Type B pancreatic cell (in vitro differentiated cells): ENCODE data around the gene GLIS1. TPM values are rescaled to one million over a fixed set of nuclear protein-coding genes. Genes with fewer than 3 reads are reported as not detected.

Source experiments
- DNase-seq: peaks from one replicate; pipeline ENCODE4 v3.0.0; 2021; ENCODE audit warnings: mixed read lengths; ENCODE audit not compliant: unreplicated experiment; ENCODE audit errors: extremely low spot score
- H3K27ac Mint-ChIP-seq: 2 replicates; pipeline ENCODE4 v1.8.0; 2021; ENCODE audit warnings: mild to moderate bottlenecking, mixed read lengths
- H3K27me3 Mint-ChIP-seq: 2 replicates; pipeline ENCODE4 v1.8.0; 2021; ENCODE audit warnings: mixed read lengths
- H3K36me3 Mint-ChIP-seq: 2 replicates; pipeline ENCODE4 v1.8.0; 2021; ENCODE audit warnings: mixed read lengths
- H3K4me1 Mint-ChIP-seq: one replicate; pipeline ENCODE4 v1.8.0; 2021; ENCODE audit warnings: mixed read lengths; ENCODE audit not compliant: unreplicated experiment
- H3K4me3 Mint-ChIP-seq: 2 replicates; pipeline ENCODE4 v1.8.0; 2021; ENCODE audit warnings: mild to moderate bottlenecking, mixed read lengths
- H3K9me3 Mint-ChIP-seq: 2 replicates; pipeline ENCODE4 v1.8.0; 2021; ENCODE audit warnings: mixed read lengths
- CTCF ChIP-seq: fragments of 200-600 bp; sonication (generic); conservative IDR thresholded peaks from 2 replicates; pipeline ENCODE4 v1.5.0; 2021; ENCODE audit warnings: antibody characterized with exemption, mild to moderate bottlenecking
- total RNA-seq: library from RNA; stranded (reverse); gene quantifications from 2 replicates; pipeline ENCODE4 v1.2.1, GENCODE V29; 2021; ENCODE audit warnings: low replicate concordance

Gene GLIS1
- total RNA-seq, 1 donor from 2014 or later, result 2.1 TPM

DNA sequence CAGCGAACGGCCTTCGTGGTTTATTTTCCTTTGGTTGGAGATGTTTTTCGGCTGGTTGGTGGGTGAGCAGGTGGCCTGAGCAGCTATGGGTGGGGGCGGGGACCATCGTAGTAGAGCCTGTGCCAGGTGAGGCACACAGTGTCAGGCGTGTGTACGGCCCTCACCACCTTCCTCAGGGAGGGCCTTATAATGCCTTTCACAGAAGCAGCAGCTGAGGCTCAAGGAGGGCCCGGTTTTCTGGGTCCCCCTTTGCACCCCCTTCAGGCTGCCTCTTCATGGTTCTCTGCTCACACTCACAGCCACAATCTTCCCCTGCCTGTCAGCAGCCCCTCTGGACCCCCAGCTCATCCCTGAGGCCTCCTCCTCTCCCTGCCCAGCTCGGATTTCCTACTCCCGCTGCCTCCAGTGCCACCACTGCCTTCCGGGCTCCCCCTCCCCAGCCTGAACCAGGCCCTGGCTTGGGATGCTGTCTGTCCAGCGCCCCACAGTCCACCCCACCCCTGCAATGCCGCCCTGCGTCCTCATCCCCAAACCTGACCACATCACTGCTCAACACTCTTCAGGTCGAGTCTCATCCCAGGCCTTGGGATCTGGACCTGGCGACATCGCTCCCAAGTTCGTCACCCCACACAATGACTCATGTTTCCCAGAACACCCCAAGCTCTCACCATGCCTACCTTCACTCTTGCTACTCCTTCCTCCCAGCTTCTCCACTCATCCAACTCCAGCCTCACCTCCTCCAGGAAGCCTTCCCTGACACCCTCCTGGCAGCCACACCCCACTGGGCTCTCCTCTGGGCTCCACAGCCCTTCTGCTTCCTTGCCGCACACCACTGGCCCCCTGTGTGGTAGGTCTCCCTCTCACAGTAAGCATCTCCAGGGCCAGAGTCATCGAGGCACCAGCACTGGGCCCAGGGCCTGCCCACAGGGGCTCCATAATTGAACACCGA, 225.9 kb downstream of the GLIS1 start:
- Mint-ChIP-seq H3K4me1 (peaks cover 39% of the 10 kb centered on the region), H3K27ac (no peak overlapping the region), H3K27me3 (no peaks in the 10 kb centered on the region), H3K36me3 (no peaks in the 10 kb centered on the region), H3K9me3 (no peaks in the 10 kb centered on the region), H3K4me3 (no peak overlapping the region)
- no peak for TF ChIP-seq CTCF
- DNase-seq, result no peak

- peak overlapping the region; percentile 48 for H3K4me3 Mint-ChIP-seq
- TF ChIP-seq CTCF, result no peak
- H3K27ac Mint-ChIP-seq, result peak overlapping the region; percentile 13
- H3K27me3 Mint-ChIP-seq, result no peaks in the 10 kb centered on the region
- H3K36me3 Mint-ChIP-seq, result no peaks in the 10 kb centered on the region
- H3K4me1 Mint-ChIP-seq, result peaks cover 40% of the 10 kb centered on the region
- H3K9me3 Mint-ChIP-seq, result no peaks in the 10 kb centered on the region
- DNase-seq, result no peak
These were observed 226.8 kb downstream of the GLIS1 start for GRCh38 chr1:53511933-53512806.

- no peak overlapping the region for H3K4me3 Mint-ChIP-seq
- no peaks in the 10 kb centered on the region for H3K27me3 Mint-ChIP-seq
These were observed 227.5 kb downstream of the GLIS1 start for GRCh38 chr1:53511323-53511932.

DNA sequence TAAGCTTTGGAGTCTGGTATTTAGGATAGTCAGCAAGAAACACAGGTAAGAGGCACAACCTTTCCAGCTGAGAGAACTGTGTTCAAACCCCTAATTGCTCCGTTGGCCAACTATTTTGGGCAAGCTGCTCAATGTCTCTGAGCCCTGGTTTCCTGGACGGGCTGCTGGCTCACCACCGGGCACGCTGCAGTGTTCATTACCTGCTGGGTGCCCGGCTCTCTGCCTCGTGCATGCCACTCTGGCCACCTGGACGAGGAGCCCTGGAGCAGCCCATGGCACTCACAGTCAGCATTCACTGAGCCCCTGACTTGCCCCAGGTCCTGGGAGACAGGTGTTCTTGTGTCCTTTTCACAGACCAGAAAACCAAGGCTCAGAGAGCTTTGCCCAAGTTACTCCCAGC, 228.7 kb downstream of the GLIS1 start:
- no peak for DNase-seq
- no peak for TF ChIP-seq CTCF
- Mint-ChIP-seq H3K36me3 (no peaks in the 10 kb centered on the region), H3K9me3 (no peaks in the 10 kb centered on the region), H3K27ac (no peak overlapping the region), H3K4me3 (no peak overlapping the region), H3K4me1 (peaks cover 33% of the 10 kb centered on the region), H3K27me3 (no peaks in the 10 kb centered on the region)

More at GRCh38 chr1:53511323-53511932, 227.5 kb downstream of the GLIS1 start:
- peak overlapping the region; percentile 13 for H3K27ac Mint-ChIP-seq
- peaks cover 40% of the 10 kb centered on the region for H3K4me1 Mint-ChIP-seq
- TF ChIP-seq CTCF, result no peak
- no peaks in the 10 kb centered on the region for H3K36me3 Mint-ChIP-seq
- no peak for DNase-seq
- H3K9me3 Mint-ChIP-seq, result no peaks in the 10 kb centered on the region

- Mint-ChIP-seq H3K4me1 (peaks cover 33% of the 10 kb centered on the region), H3K4me3 (no peak overlapping the region), H3K27ac (peak overlapping the region; percentile 64), H3K36me3 (no peaks in the 10 kb centered on the region), H3K9me3 (no peaks in the 10 kb centered on the region), H3K27me3 (no peaks in the 10 kb centered on the region)
- DNase-seq, result no peak
- TF ChIP-seq CTCF, result no peak
These were observed 229.2 kb downstream of the GLIS1 start for GRCh38 chr1:53509775-53510174.
